ENCODE results near the gene HPCA. TPM values are rescaled to one million over a fixed set of nuclear protein-coding genes. Genes with fewer than 3 reads are reported as not detected.

HPCA gene
- total and polyA plus RNA-seq, 2 of the 13 experiments (the other 11 are each of a cell fraction or from before 2014, with no cell fraction given), result not detected

DNA sequence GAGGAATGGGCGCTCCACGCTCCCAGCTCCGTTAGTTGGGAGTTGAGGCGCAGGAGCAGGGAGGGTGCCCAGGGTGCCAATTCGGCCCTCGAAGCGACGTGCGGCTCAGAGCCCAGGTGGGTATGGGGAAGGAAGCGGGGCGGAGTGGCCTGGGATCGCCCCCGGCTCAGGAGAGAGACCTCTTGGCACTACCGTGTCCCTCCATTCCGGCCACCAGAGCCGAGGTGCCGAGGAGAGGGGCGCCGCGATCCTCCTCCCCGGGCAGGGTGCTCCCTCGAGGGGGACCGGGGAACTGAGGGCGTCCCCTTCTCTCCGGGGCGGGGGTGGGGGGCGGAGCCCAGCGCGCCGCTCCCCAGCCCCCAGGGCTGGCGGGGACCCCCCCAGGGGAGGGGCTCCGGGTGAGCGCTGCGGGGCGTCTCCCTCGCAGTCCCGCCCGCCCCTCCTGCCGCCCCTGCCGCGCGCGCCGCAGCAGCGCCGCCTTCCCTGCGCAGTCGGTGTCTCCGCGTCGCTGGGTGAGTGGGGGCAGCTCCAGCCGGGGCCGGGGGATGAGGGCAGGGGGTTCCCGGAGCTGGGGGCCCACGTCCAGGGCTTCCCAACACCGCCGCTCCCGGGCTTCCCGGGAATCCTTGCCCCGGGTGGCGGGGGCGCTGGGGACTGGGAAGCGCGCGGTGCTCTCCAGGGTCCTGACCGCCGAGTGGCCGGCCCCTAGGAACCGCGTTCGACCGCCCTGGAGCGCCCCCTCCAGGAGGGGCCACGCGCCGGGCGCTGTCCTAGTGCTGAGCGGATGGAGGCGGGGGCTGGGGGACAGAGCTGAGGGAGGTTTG is at the start of gene HPCA (continued):
- peak; percentile 79; the same call in 1 of the 2 replicates for TF ChIP-seq FOXM1 (CRISPR knock-in tag; IDR thresholded peaks at IDR 0.05)
- TF ChIP-seq, protein P1, sequence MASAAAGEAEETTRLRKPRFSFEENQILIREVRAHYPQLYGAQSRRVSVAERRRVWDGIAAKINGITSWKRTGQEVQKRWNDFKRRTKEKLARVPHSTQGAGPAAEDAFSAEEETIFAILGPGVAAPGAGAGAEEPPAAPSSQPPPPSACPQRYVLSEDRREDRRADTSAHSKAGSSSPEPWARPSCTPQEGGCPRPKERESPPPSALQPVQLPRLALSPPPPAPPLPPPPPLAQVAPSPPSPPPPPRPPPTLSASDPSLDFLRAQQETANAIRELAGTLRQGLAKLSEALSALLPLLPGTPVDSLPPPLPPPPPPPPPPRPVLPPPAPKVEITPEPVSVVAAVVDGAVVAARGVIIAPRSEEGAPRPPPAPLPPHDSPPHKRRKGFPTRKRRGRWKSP (CRISPR knock-in tag; IDR thresholded peaks at IDR 0.05), result peak; percentile 89
- peak; percentile 61 for TF ChIP-seq SIX1 (CRISPR knock-in tag; IDR thresholded peaks at IDR 0.05; ENCODE audit: borderline replicate concordance)
- TF ChIP-seq MXD4 (CRISPR knock-in tag; IDR thresholded peaks at IDR 0.05), result peak; percentile 96
- no peak for TF ChIP-seq RAD51 (IDR thresholded peaks at IDR 0.05; ENCODE audit: borderline replicate concordance)
- TF ChIP-seq REPIN1 (CRISPR knock-in tag; IDR thresholded peaks at IDR 0.05; ENCODE audit: borderline replicate concordance, low read depth), result peak; percentile 89; the same call in 1 of the 2 replicates
- TF ChIP-seq ZC3H4 (CRISPR knock-in tag; IDR thresholded peaks at IDR 0.05; ENCODE audit: borderline replicate concordance), result 0 out of 2 replicates have a peak, but pooled peaks have one; percentile 60
- 0 out of 2 replicates have a peak, but pooled peaks have one; percentile 43 for TF ChIP-seq ZMYM2 (CRISPR knock-in tag; IDR thresholded peaks at IDR 0.05)
- peak; percentile 87; the same call in 1 of the 2 replicates for TF ChIP-seq ZNF510 (CRISPR knock-in tag; IDR thresholded peaks at IDR 0.05; ENCODE audit: low read depth)
- peak; percentile 98 for TF ChIP-seq ZFP90 (CRISPR knock-in tag; IDR thresholded peaks at IDR 0.05; ENCODE audit: borderline replicate concordance)
- peak; percentile 84 for TF ChIP-seq RAD21 (CRISPR knock-in tag; IDR thresholded peaks at IDR 0.05)
- no peak for TF ChIP-seq TBX3 (IDR thresholded peaks at IDR 0.05; ENCODE audit: borderline replicate concordance)
- peak; percentile 89 for TF ChIP-seq ZNF839 (CRISPR knock-in tag; IDR thresholded peaks at IDR 0.05; ENCODE audit: borderline replicate concordance)
- TF ChIP-seq HDAC2 (CRISPR knock-in tag; IDR thresholded peaks at IDR 0.05), result peak; percentile 95
- peak; percentile 99 for TF ChIP-seq SALL1 (CRISPR knock-in tag; IDR thresholded peaks at IDR 0.05)
- TF ChIP-seq RBAK (CRISPR knock-in tag; IDR thresholded peaks at IDR 0.05), result no peak; the same call in 1 of the 2 replicates
- TF ChIP-seq, protein P2, sequence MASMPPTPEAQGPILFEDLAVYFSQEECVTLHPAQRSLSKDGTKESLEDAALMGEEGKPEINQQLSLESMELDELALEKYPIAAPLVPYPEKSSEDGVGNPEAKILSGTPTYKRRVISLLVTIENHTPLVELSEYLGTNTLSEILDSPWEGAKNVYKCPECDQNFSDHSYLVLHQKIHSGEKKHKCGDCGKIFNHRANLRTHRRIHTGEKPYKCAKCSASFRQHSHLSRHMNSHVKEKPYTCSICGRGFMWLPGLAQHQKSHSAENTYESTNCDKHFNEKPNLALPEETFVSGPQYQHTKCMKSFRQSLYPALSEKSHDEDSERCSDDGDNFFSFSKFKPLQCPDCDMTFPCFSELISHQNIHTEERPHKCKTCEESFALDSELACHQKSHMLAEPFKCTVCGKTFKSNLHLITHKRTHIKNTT (CRISPR knock-in tag; IDR thresholded peaks at IDR 0.05), result no peak
- TF ChIP-seq, protein P3, sequence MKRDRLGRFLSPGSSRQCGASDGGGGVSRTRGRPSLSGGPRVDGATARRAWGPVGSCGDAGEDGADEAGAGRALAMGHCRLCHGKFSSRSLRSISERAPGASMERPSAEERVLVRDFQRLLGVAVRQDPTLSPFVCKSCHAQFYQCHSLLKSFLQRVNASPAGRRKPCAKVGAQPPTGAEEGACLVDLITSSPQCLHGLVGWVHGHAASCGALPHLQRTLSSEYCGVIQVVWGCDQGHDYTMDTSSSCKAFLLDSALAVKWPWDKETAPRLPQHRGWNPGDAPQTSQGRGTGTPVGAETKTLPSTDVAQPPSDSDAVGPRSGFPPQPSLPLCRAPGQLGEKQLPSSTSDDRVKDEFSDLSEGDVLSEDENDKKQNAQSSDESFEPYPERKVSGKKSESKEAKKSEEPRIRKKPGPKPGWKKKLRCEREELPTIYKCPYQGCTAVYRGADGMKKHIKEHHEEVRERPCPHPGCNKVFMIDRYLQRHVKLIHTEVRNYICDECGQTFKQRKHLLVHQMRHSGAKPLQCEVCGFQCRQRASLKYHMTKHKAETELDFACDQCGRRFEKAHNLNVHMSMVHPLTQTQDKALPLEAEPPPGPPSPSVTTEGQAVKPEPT (CRISPR knock-in tag; IDR thresholded peaks at IDR 0.05; ENCODE audit: low read depth), result peak; percentile 87
- TF ChIP-seq NR1H2 (CRISPR knock-in tag; IDR thresholded peaks at IDR 0.05; ENCODE audit: borderline replicate concordance, low read depth), result peak; percentile 96
- peak; percentile 91; the same call in 1 of the 2 replicates for TF ChIP-seq ZNF337 (CRISPR knock-in tag; IDR thresholded peaks at IDR 0.05; ENCODE audit: borderline replicate concordance, low read depth)
- TF ChIP-seq U2AF1 (optimal IDR thresholded peaks at IDR 0.05; ENCODE audit: low read depth, low read length), result no peak
- TF ChIP-seq REXO4 (CRISPR knock-in tag; IDR thresholded peaks at IDR 0.05; ENCODE audit: borderline replicate concordance), result peak; percentile 82; the same call in 1 of the 2 replicates
- TF ChIP-seq NKX3-1 (CRISPR knock-in tag; IDR thresholded peaks at IDR 0.05), result peak; percentile 99
- peak; percentile 81; the same call in 1 of the 2 replicates for TF ChIP-seq MTF2 (CRISPR knock-in tag; IDR thresholded peaks at IDR 0.05; ENCODE audit: borderline replicate concordance)
- TF ChIP-seq ZNF207 (IDR thresholded peaks at IDR 0.05; ENCODE audit: borderline replicate concordance), result no peak
